Endothelial cell of umbilical vein (primary cell): ENCODE results near the gene C17orf50.

Experiments
- EZH2 ChIP-seq: IDR thresholded peaks from 2 replicates; pipeline ENCODE4 v1.6.1; 2012; ENCODE audit warnings: borderline replicate concordance, low read depth, mild to moderate bottlenecking, moderate library complexity, low read length, inconsistent platforms; ENCODE audit not compliant: severe bottlenecking
- MAX ChIP-seq: IDR thresholded peaks from 2 replicates; pipeline ENCODE4 v1.6.1; 2011; ENCODE audit not compliant: insufficient read depth, insufficient read length
- POLR2A ChIP-seq: IDR thresholded peaks from 2 replicates; pipeline ENCODE4 v1.6.1; 2012; ENCODE audit warnings: low read depth, mild to moderate bottlenecking, control low read depth, low read length
- TF ChIP-seq, protein P1 (sequence below), 2 donors: IDR thresholded peaks; 1 replicate in 1 of 2; 2 replicates in 1 of 2; pipeline ENCODE4 v1.5.1; 2011; ENCODE audit warnings: low read length in 2 of 2, mild to moderate bottlenecking in 2 of 2, moderate library complexity in 2 of 2, control low read depth in 1 of 2, inconsistent platforms in 1 of 2, low read depth in 1 of 2; ENCODE audit not compliant: insufficient read depth in 1 of 2; ENCODE audit errors: extremely low read depth in 1 of 2

- TF ChIP-seq, protein P1, sequence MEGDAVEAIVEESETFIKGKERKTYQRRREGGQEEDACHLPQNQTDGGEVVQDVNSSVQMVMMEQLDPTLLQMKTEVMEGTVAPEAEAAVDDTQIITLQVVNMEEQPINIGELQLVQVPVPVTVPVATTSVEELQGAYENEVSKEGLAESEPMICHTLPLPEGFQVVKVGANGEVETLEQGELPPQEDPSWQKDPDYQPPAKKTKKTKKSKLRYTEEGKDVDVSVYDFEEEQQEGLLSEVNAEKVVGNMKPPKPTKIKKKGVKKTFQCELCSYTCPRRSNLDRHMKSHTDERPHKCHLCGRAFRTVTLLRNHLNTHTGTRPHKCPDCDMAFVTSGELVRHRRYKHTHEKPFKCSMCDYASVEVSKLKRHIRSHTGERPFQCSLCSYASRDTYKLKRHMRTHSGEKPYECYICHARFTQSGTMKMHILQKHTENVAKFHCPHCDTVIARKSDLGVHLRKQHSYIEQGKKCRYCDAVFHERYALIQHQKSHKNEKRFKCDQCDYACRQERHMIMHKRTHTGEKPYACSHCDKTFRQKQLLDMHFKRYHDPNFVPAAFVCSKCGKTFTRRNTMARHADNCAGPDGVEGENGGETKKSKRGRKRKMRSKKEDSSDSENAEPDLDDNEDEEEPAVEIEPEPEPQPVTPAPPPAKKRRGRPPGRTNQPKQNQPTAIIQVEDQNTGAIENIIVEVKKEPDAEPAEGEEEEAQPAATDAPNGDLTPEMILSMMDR (IDR thresholded peaks at IDR 0.05; ENCODE audit: extremely low read depth in 1 of 2, insufficient read depth in 1 of 2, low read depth in 1 of 2, low read length in 2 of 2), result no peak
- TF ChIP-seq EZH2, result no peak
- TF ChIP-seq POLR2A, result no peak
- no peak for TF ChIP-seq MAX
Observed at GRCh38 chr17:35748979-35749378, 11.7 kb upstream of the C17orf50 start.
